Gastrocnemius medialis (tissue), 4 donors: ENCODE data around the gene KCNC2.

Source experiments
- POLR2A ChIP-seq, 2 donors: fragments of 450-650 bp; IDR thresholded peaks; one replicate each; pipeline ENCODE4 v1.6.1; 2017; ENCODE audit warnings: antibody characterized with exemption in 2 of 2, mild to moderate bottlenecking in 2 of 2, moderate library complexity in 2 of 2
- TF ChIP-seq, protein P1 (sequence below), 5 experiments: fragments of 450-650 bp in 3 of 5; fragments of 200-600 bp in 2 of 5; sonication (generic) in 2 of 5; IDR thresholded peaks in 4 of 5; conservative IDR thresholded peaks in 1 of 5; 1 replicate in 4 of 5; 2 replicates in 1 of 5; pipeline ENCODE4 v1.5.1; 2016 to 2019; ENCODE audit warnings: antibody characterized with exemption in 5 of 5, mild to moderate bottlenecking in 3 of 5, moderate library complexity in 3 of 5

DNA sequence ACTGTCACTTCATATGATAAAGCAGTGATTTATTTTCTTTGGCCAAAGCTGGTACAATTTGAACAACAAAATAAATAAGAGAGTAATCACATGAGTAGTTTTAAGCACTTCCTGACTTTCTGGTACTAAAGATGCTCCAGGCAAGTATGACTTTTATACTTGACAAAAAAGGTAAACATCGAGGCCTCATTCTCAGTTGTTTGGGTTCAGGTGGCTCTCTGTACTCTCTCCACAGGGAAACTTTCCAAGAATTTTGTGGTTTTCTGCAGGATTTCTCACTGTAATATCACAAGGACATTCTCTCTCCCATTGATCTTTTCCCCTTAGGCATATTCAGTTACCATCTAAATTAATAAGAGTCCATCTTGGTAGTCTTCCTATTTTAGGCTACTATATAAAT, 26.6 kb upstream of the KCNC2 start:
- TF ChIP-seq, protein P1, sequence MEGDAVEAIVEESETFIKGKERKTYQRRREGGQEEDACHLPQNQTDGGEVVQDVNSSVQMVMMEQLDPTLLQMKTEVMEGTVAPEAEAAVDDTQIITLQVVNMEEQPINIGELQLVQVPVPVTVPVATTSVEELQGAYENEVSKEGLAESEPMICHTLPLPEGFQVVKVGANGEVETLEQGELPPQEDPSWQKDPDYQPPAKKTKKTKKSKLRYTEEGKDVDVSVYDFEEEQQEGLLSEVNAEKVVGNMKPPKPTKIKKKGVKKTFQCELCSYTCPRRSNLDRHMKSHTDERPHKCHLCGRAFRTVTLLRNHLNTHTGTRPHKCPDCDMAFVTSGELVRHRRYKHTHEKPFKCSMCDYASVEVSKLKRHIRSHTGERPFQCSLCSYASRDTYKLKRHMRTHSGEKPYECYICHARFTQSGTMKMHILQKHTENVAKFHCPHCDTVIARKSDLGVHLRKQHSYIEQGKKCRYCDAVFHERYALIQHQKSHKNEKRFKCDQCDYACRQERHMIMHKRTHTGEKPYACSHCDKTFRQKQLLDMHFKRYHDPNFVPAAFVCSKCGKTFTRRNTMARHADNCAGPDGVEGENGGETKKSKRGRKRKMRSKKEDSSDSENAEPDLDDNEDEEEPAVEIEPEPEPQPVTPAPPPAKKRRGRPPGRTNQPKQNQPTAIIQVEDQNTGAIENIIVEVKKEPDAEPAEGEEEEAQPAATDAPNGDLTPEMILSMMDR (IDR thresholded peaks at IDR 0.05 in 4 of 5, conservative IDR thresholded peaks at IDR 0.05 in 1 of 5) = no peak
- TF ChIP-seq POLR2A (IDR thresholded peaks at IDR 0.05) = no peak
